GM04503 (cell line): ENCODE measurements around the gene SIX1.

Experiments used
- DNase-seq: peaks from one replicate; pipeline ENCODE4 v3.0.0-alpha.2; 2012; ENCODE audit warnings: low read depth

Gene SIX1

GRCh38 chr14:60655119-60655897 lies 6.0 kb upstream of the SIX1 start:
- DNase-seq: no peak

GRCh38 chr14:60654334-60654821 lies 5.1 kb upstream of the SIX1 start:
- DNase-seq: no peak

- DNase-seq: no peak
Observed at GRCh38 chr14:60653701-60654161, 4.5 kb upstream of the SIX1 start.

- DNase-seq: no peak
Observed at GRCh38 chr14:60652674-60653651, 3.7 kb upstream of the SIX1 start.

- DNase-seq: no peak
Observed at GRCh38 chr14:60651796-60652673, 2.8 kb upstream of the SIX1 start.

- no peak for DNase-seq
Observed at GRCh38 chr14:60651086-60651795, 2.0 kb upstream of the SIX1 start.

GRCh38 chr14:60650373-60650961 lies 1.2 kb upstream of the SIX1 start:
- no peak for DNase-seq

- no peak for DNase-seq
Observed at GRCh38 chr14:60649875-60650372, 647 bp upstream of the SIX1 start.

- no peak for DNase-seq
Observed at GRCh38 chr14:60648249-60648933, 886 bp downstream of the SIX1 start.

- no peak for DNase-seq
Observed at GRCh38 chr14:60647837-60648248, 1.4 kb downstream of the SIX1 start.

- no peak for DNase-seq
Observed at GRCh38 chr14:60647081-60647836, 2.0 kb downstream of the SIX1 start.

GRCh38 chr14:60646226-60646818 lies 3.0 kb downstream of the SIX1 start:
- DNase-seq: no peak

- DNase-seq: no peak
Observed at GRCh38 chr14:60645126-60645741, 4.0 kb downstream of the SIX1 start.

GRCh38 chr14:60644666-60645065 lies 4.6 kb downstream of the SIX1 start:
- no peak for DNase-seq

GRCh38 chr14:60643463-60644314 lies 5.6 kb downstream of the SIX1 start:
- no peak for DNase-seq

- no peak for DNase-seq
Observed at GRCh38 chr14:60643141-60643462, 6.2 kb downstream of the SIX1 start.
